WTC11 (cell line): ENCODE data around the gene PUS7L. TPM values are rescaled to one million over a fixed set of nuclear protein-coding genes. Genes with fewer than 3 reads are reported as not detected.

Source experiments
- ATAC-seq: fragments of 200-7000 bp; cut with Tn5 transposase; 2 replicates; pipeline ENCODE4 v1.10.0; 2021; ENCODE audit warnings: mild to moderate bottlenecking, moderate library complexity
- CTCF ChIA-PET: fragments of 300-600 bp; sonication (Branson Sonifier 250); formaldehyde crosslinking; loops from one replicate; lab custom pipeline; 2021; ENCODE audit warnings: antibody characterized with exemption; lab: Charles Lee
- POLR2A ChIA-PET: fragments of 350-600 bp; sonication (Branson Sonifier 250); formaldehyde crosslinking; loops from one replicate; lab custom pipeline; 2021; ENCODE audit warnings: antibody characterized with exemption; lab: Charles Lee
- DNase-seq: peaks from one replicate; pipeline ENCODE4 v3.0.0; 2021; ENCODE audit warnings: low spot score
- H3K27ac Mint-ChIP-seq: 2 replicates; pipeline ENCODE4 v1.8.0; 2021; ENCODE audit warnings: mixed read lengths
- H3K27me3 Mint-ChIP-seq: 2 replicates; pipeline ENCODE4 v1.8.0; 2021; ENCODE audit warnings: low read depth, mild to moderate bottlenecking, moderate library complexity, mixed read lengths
- H3K36me3 Mint-ChIP-seq: 2 replicates; pipeline ENCODE4 v1.8.0; 2021; ENCODE audit warnings: mixed read lengths
- H3K4me1 Mint-ChIP-seq: 2 replicates; pipeline ENCODE4 v1.8.0; 2022; ENCODE audit warnings: mixed read lengths
- H3K4me3 Mint-ChIP-seq: 2 replicates; pipeline ENCODE4 v1.8.0; 2021; ENCODE audit warnings: mild to moderate bottlenecking, moderate library complexity, mixed read lengths
- H3K9me3 Mint-ChIP-seq: 2 replicates; pipeline ENCODE4 v1.8.0; 2021; ENCODE audit warnings: mixed read lengths
- ATF2 ChIP-seq: sonication (generic); formaldehyde crosslinking; IDR thresholded peaks from 2 replicates; pipeline ENCODE4 v1.8.1; 2022; ENCODE audit warnings: low read depth, missing genetic modification reagents, borderline replicate concordance
- CDX4 ChIP-seq: fragments of 250-450 bp; sonication (Bioruptor Pico); IDR thresholded peaks from 2 replicates; pipeline ENCODE4 v1.9.0; 2021; ENCODE audit warnings: moderate library complexity, mild to moderate bottlenecking, inconsistent platforms, borderline replicate concordance
- ELF4 ChIP-seq: sonication (generic); formaldehyde crosslinking; IDR thresholded peaks from 2 replicates; pipeline ENCODE4 v1.8.1; 2022; ENCODE audit warnings: low read depth, mild to moderate bottlenecking, moderate library complexity, missing genetic modification reagents
- EMX1 ChIP-seq: fragments of 250-450 bp; sonication (Bioruptor Pico); IDR thresholded peaks from 2 replicates; pipeline ENCODE4 v1.8.0; 2021; ENCODE audit warnings: mild to moderate bottlenecking
- GTF2I ChIP-seq: fragments of 250-450 bp; sonication (Bioruptor Pico); conservative IDR thresholded peaks from 2 replicates; pipeline ENCODE4 v1.4.0; 2021; ENCODE audit warnings: mild to moderate bottlenecking
- JUN ChIP-seq: sonication (generic); formaldehyde crosslinking; IDR thresholded peaks from 2 replicates; pipeline ENCODE4 v1.8.0; 2023; ENCODE audit warnings: mild to moderate bottlenecking, missing genetic modification reagents
- NFATC4 ChIP-seq: fragments of 250-450 bp; sonication (Bioruptor Pico); IDR thresholded peaks from 2 replicates; pipeline ENCODE4 v1.9.0; 2021; ENCODE audit warnings: mild to moderate bottlenecking
- NFE2L1 ChIP-seq: sonication (generic); formaldehyde crosslinking; IDR thresholded peaks from 2 replicates; pipeline ENCODE4 v1.8.1; 2023; ENCODE audit warnings: missing genetic modification reagents
- NR1H2 ChIP-seq: sonication (generic); formaldehyde crosslinking; IDR thresholded peaks from 2 replicates; pipeline ENCODE4 v1.9.0; 2021; ENCODE audit warnings: mild to moderate bottlenecking, moderate library complexity, missing genetic modification reagents
- NR3C1 ChIP-seq: sonication (generic); formaldehyde crosslinking; conservative IDR thresholded peaks from 2 replicates; pipeline ENCODE4 v1.8.1; 2023; ENCODE audit warnings: low read depth, mild to moderate bottlenecking, missing genetic modification reagents
- RORB ChIP-seq: fragments of 250-450 bp; sonication (Bioruptor Pico); IDR thresholded peaks from 2 replicates; pipeline ENCODE4 v1.9.0; 2021; ENCODE audit warnings: mild to moderate bottlenecking
- STAT6 ChIP-seq: sonication (generic); formaldehyde crosslinking; conservative IDR thresholded peaks from 2 replicates; pipeline ENCODE4 v1.8.1; 2023; ENCODE audit warnings: mild to moderate bottlenecking, low read depth, missing genetic modification reagents, moderate library complexity
- TEAD4 ChIP-seq: sonication (generic); formaldehyde crosslinking; IDR thresholded peaks from 2 replicates; pipeline ENCODE4 v1.8.0; 2022; ENCODE audit warnings: mild to moderate bottlenecking, missing genetic modification reagents
- USF2 ChIP-seq: sonication (generic); formaldehyde crosslinking; IDR thresholded peaks from 2 replicates; pipeline ENCODE4 v1.8.1; 2023; ENCODE audit warnings: mild to moderate bottlenecking, missing genetic modification reagents, moderate library complexity
- ZBTB21 ChIP-seq: sonication (generic); formaldehyde crosslinking; IDR thresholded peaks from 2 replicates; pipeline ENCODE4 v1.8.1; 2023; ENCODE audit warnings: mild to moderate bottlenecking, missing genetic modification reagents, borderline replicate concordance
- ZBTB43 ChIP-seq: sonication (generic); formaldehyde crosslinking; IDR thresholded peaks from 2 replicates; pipeline ENCODE4 v1.8.1; 2023; ENCODE audit warnings: mild to moderate bottlenecking, missing genetic modification reagents
- ZNF138 ChIP-seq: sonication (generic); formaldehyde crosslinking; conservative IDR thresholded peaks from 2 replicates; pipeline ENCODE4 v1.8.1; 2022; ENCODE audit warnings: mild to moderate bottlenecking, moderate library complexity, missing genetic modification reagents
- ZNF396 ChIP-seq: fragments of 250-450 bp; sonication (Bioruptor Pico); IDR thresholded peaks from 2 replicates; pipeline ENCODE4 v1.8.0; 2021; ENCODE audit warnings: mild to moderate bottlenecking, moderate library complexity, borderline replicate concordance
- ZNF671 ChIP-seq: fragments of 250-450 bp; sonication (Bioruptor Pico); IDR thresholded peaks from 2 replicates; pipeline ENCODE4 v1.8.0; 2021; ENCODE audit warnings: mild to moderate bottlenecking
- total RNA-seq: library from RNA; stranded (reverse); gene quantifications from 3 replicates; pipeline ENCODE4 v1.2.3, GENCODE V29; 2021

Gene PUS7L
- total RNA-seq, 1 experiment from 2014 or later: 20.7 TPM

- no peaks in the 10 kb centered on the region for H3K27me3 Mint-ChIP-seq
- peaks cover 23% of the 10 kb centered on the region for H3K36me3 Mint-ChIP-seq
- ATAC-seq: no peak
- no peak overlapping the region for H3K27ac Mint-ChIP-seq
- peaks cover 5% of the 10 kb centered on the region; the same call in 1 of the 2 replicates for H3K4me1 Mint-ChIP-seq
- DNase-seq: no peak
- TF ChIP-seq USF2 (no peak), NFE2L1 (CRISPR knock-in tag) (no peak), STAT6 (no peak), NR1H2 (CRISPR knock-in tag) (no peak), ZNF671 (CRISPR knock-in tag) (no peak), CDX4 (CRISPR knock-in tag) (no peak), EMX1 (no peak), ELF4 (no peak), TEAD4 (no peak), ATF2 (CRISPR knock-in tag) (no peak), NR3C1 (CRISPR knock-in tag) (no peak), JUN (no peak), GTF2I (no peak), ZBTB43 (no peak), RORB (CRISPR knock-in tag) (no peak), ZNF138 (CRISPR knock-in tag) (no peak), NFATC4 (CRISPR knock-in tag) (no peak)
- TF ChIP-seq, all 79 proteins: peak for 0
- ChIA-PET POLR2A (no interaction called here), CTCF (no interaction called here)
- Mint-ChIP-seq H3K4me3 (no peak overlapping the region), H3K9me3 (no peaks in the 10 kb centered on the region)
Measured at GRCh38 chr12:43742106-43742505, 16.5 kb downstream of the PUS7L start.

- ChIA-PET CTCF (no interaction called here), POLR2A (no interaction called here)
- peaks cover 13% of the 10 kb centered on the region for H3K4me1 Mint-ChIP-seq
- no peak overlapping the region for H3K4me3 Mint-ChIP-seq
- H3K27me3 Mint-ChIP-seq: no peaks in the 10 kb centered on the region
- H3K27ac Mint-ChIP-seq: no peak overlapping the region
- DNase-seq (no peak), ATAC-seq (no peak)
- TF ChIP-seq ZNF396 (CRISPR knock-in tag) (no peak), ZBTB21 (no peak), RORB (CRISPR knock-in tag) (no peak)
- H3K9me3 Mint-ChIP-seq: no peaks in the 10 kb centered on the region
- H3K36me3 Mint-ChIP-seq: peaks cover 29% of the 10 kb centered on the region
Measured at GRCh38 chr12:43740511-43741100, 18.0 kb downstream of the PUS7L start.
